Measurements from ENCODE around the gene SPAG5. TPM values are rescaled to one million over a fixed set of nuclear protein-coding genes. Genes with fewer than 3 reads are reported as not detected.

The SPAG5 gene
- total and polyA plus RNA-seq, 9 of the 15 experiments (the other 6 are each of a cell fraction or from before 2014, with no cell fraction given): 94.4 to 286 (median 151) TPM

DNA sequence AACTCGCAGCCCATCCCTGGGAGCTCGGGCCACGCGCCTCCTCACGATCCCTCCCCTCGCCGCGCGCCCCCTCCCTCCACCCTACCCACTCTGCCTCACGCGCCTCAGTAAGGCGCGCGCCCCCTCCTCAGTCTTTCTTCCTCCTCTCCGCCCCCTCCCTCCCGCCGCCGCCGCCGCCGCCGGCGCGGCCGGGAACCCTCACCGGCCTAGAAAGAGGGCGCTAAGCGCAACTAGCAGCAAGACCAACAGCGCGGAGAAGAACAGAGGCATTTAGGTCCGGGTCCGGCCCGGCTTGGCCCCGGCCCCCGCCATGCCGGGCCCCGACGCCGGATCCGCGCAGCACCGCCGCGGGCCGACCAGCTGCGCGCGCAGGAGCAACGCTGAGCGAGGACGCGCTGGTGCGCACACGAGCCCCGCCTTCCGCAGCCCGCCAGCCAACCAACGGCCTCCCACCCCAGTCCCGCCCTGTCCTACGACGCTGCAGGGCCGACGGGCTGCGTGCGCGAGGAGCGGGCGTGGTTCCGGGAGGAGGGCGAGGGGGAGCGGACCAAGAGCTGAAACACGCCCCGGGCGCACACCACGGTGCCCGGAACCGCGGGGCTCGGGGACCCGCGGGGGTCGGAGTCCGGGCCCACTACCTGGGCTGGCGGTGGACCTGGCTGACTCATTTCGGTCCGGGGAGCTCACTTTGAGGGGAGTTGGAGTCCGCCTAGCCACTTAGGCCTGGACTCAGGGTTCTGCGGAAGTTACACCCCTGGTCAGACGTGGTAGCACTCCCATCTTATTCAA lies 46.2 kb upstream of the SPAG5 start, which contains the start of gene BLTP2 (continued):
- TF ChIP-seq, protein P1, sequence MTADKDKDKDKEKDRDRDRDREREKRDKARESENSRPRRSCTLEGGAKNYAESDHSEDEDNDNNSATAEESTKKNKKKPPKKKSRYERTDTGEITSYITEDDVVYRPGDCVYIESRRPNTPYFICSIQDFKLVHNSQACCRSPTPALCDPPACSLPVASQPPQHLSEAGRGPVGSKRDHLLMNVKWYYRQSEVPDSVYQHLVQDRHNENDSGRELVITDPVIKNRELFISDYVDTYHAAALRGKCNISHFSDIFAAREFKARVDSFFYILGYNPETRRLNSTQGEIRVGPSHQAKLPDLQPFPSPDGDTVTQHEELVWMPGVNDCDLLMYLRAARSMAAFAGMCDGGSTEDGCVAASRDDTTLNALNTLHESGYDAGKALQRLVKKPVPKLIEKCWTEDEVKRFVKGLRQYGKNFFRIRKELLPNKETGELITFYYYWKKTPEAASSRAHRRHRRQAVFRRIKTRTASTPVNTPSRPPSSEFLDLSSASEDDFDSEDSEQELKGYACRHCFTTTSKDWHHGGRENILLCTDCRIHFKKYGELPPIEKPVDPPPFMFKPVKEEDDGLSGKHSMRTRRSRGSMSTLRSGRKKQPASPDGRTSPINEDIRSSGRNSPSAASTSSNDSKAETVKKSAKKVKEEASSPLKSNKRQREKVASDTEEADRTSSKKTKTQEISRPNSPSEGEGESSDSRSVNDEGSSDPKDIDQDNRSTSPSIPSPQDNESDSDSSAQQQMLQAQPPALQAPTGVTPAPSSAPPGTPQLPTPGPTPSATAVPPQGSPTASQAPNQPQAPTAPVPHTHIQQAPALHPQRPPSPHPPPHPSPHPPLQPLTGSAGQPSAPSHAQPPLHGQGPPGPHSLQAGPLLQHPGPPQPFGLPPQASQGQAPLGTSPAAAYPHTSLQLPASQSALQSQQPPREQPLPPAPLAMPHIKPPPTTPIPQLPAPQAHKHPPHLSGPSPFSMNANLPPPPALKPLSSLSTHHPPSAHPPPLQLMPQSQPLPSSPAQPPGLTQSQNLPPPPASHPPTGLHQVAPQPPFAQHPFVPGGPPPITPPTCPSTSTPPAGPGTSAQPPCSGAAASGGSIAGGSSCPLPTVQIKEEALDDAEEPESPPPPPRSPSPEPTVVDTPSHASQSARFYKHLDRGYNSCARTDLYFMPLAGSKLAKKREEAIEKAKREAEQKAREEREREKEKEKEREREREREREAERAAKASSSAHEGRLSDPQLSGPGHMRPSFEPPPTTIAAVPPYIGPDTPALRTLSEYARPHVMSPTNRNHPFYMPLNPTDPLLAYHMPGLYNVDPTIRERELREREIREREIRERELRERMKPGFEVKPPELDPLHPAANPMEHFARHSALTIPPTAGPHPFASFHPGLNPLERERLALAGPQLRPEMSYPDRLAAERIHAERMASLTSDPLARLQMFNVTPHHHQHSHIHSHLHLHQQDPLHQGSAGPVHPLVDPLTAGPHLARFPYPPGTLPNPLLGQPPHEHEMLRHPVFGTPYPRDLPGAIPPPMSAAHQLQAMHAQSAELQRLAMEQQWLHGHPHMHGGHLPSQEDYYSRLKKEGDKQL (CRISPR knock-in tag; IDR thresholded peaks at IDR 0.05; ENCODE audit: borderline replicate concordance): no peak
- TF ChIP-seq, protein P2, sequence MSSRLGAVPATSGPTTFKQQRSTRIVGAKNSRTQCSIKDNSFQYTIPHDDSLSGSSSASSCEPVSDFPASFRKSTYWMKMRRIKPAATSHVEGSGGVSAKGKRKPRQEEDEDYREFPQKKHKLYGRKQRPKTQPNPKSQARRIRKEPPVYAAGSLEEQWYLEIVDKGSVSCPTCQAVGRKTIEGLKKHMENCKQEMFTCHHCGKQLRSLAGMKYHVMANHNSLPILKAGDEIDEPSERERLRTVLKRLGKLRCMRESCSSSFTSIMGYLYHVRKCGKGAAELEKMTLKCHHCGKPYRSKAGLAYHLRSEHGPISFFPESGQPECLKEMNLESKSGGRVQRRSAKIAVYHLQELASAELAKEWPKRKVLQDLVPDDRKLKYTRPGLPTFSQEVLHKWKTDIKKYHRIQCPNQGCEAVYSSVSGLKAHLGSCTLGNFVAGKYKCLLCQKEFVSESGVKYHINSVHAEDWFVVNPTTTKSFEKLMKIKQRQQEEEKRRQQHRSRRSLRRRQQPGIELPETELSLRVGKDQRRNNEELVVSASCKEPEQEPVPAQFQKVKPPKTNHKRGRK (tag; IDR thresholded peaks at IDR 0.05): no peak
- TF ChIP-seq HNRNPH1 (optimal IDR thresholded peaks at IDR 0.05; ENCODE audit: low read depth, low read length): no peak
- no peak for TF ChIP-seq CBFA2T2 (conservative IDR thresholded peaks at IDR 0.05)
- TF ChIP-seq ZNF263 (CRISPR knock-in tag; IDR thresholded peaks at IDR 0.05; ENCODE audit: borderline replicate concordance): peak; percentile 96
- TF ChIP-seq, protein P3, sequence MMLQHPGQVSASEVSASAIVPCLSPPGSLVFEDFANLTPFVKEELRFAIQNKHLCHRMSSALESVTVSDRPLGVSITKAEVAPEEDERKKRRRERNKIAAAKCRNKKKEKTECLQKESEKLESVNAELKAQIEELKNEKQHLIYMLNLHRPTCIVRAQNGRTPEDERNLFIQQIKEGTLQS (IDR thresholded peaks at IDR 0.05): no peak
- TF ChIP-seq, protein P3 (CRISPR knock-in tag; conservative IDR thresholded peaks at IDR 0.05): peak; percentile 29; the same call in 1 of the 2 replicates
- TF ChIP-seq, protein P4, sequence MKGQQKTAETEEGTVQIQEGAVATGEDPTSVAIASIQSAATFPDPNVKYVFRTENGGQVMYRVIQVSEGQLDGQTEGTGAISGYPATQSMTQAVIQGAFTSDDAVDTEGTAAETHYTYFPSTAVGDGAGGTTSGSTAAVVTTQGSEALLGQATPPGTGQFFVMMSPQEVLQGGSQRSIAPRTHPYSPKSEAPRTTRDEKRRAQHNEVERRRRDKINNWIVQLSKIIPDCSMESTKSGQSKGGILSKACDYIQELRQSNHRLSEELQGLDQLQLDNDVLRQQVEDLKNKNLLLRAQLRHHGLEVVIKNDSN (CRISPR knock-in tag; IDR thresholded peaks at IDR 0.05): peak; percentile 26; the same call in 1 of the 2 replicates
- no peak for TF ChIP-seq ZNF436 (CRISPR knock-in tag; IDR thresholded peaks at IDR 0.05)
- TF ChIP-seq ZNF146 (CRISPR knock-in tag; IDR thresholded peaks at IDR 0.05; ENCODE audit: unreplicated experiment): no peak
- TF ChIP-seq, protein P5, sequence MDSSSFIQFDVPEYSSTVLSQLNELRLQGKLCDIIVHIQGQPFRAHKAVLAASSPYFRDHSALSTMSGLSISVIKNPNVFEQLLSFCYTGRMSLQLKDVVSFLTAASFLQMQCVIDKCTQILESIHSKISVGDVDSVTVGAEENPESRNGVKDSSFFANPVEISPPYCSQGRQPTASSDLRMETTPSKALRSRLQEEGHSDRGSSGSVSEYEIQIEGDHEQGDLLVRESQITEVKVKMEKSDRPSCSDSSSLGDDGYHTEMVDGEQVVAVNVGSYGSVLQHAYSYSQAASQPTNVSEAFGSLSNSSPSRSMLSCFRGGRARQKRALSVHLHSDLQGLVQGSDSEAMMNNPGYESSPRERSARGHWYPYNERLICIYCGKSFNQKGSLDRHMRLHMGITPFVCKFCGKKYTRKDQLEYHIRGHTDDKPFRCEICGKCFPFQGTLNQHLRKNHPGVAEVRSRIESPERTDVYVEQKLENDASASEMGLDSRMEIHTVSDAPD (CRISPR knock-in tag; IDR thresholded peaks at IDR 0.05): no peak
- peak; percentile 86 for TF ChIP-seq SIN3B (IDR thresholded peaks at IDR 0.05; ENCODE audit: low read depth)
- TF ChIP-seq, protein P6, sequence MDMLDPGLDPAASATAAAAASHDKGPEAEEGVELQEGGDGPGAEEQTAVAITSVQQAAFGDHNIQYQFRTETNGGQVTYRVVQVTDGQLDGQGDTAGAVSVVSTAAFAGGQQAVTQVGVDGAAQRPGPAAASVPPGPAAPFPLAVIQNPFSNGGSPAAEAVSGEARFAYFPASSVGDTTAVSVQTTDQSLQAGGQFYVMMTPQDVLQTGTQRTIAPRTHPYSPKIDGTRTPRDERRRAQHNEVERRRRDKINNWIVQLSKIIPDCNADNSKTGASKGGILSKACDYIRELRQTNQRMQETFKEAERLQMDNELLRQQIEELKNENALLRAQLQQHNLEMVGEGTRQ (CRISPR knock-in tag; IDR thresholded peaks at IDR 0.05): no peak
- 0 out of 2 replicates have a peak, but pooled peaks have one; percentile 19 for TF ChIP-seq ZNF24 (IDR thresholded peaks at IDR 0.05)
- no peak for TF ChIP-seq PRMT5 (CRISPR knock-in tag; IDR thresholded peaks at IDR 0.05)
- TF ChIP-seq ZNF184 (CRISPR knock-in tag; IDR thresholded peaks at IDR 0.05): no peak

Measured in K562 (cell line).